Ectodermal cell (in vitro differentiated cells): ENCODE data around the gene KCNE3.
A peak's percentile ranks its signal among the peaks of the same experiment; 100 is the strongest.

ENCODE experiments used
- H3K27ac ChIP-seq: 2 replicates; pipeline ENCODE4 v1.7.0; 2013; ENCODE audit warnings: mild to moderate bottlenecking, low read depth, low read length; ENCODE audit not compliant: insufficient read depth, poor library complexity, severe bottlenecking
- H3K27me3 ChIP-seq: 2 replicates; pipeline ENCODE4 v1.7.0; 2013; ENCODE audit warnings: mild to moderate bottlenecking, low read length; ENCODE audit not compliant: insufficient read depth, control insufficient read depth, poor library complexity, severe bottlenecking
- H3K36me3 ChIP-seq: one replicate; pipeline ENCODE4 v1.7.0; 2013; ENCODE audit warnings: low read length; ENCODE audit not compliant: control insufficient read depth, insufficient read depth
- H3K4me1 ChIP-seq: one replicate; pipeline ENCODE4 v1.7.0; 2013; ENCODE audit warnings: low read length; ENCODE audit not compliant: control insufficient read depth, insufficient read depth
- H3K4me3 ChIP-seq: 2 replicates; pipeline ENCODE4 v1.7.0; 2013; ENCODE audit warnings: low read depth, low read length, control low read depth; ENCODE audit not compliant: insufficient read depth
- H3K9me3 ChIP-seq: 2 replicates; pipeline ENCODE4 v1.7.0; 2013; ENCODE audit warnings: mild to moderate bottlenecking, low read length, moderate library complexity; ENCODE audit not compliant: control insufficient read depth
- WGBS, 2 experiments: methylation state at CpG; one replicate each; pipeline ENCODE4 v1.1.7; 2013; ENCODE audit warnings: missing lambda C conversion rate in 2 of 2; 5-methylcytosine and 5-hydroxymethylcytosine counted together

KCNE3 gene

DNA sequence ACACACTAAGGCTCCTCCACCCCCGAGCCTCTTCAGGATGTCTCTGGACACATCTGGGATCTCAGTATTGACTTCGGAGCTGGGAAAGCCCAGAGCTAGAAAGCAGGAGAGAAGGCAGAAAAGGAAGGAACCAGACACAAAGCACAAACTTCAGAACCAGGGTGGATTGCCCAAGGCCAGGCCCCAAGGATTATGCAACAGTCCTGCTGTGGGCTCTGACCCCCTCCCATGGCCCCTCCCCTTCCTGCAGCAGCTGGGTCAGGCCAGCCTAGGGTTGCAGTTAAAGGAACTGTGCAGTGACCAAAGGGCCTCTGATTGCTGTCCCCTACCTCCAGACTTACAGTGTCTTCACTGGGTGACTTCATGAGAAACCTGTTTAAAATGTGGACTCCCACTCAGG, 5.3 kb downstream of the KCNE3 start:
- no peaks in the 10 kb centered on the region for H3K9me3 ChIP-seq
- H3K4me1 ChIP-seq: no peaks in the 10 kb centered on the region
- no peak overlapping the region for H3K4me3 ChIP-seq
- H3K36me3 ChIP-seq: no peaks in the 10 kb centered on the region
- peaks cover 14% of the 10 kb centered on the region for H3K27me3 ChIP-seq
- 85 to 93% methylated on average over 2 of the region's 2 CpGs for WGBS, 2 experiments
- H3K27ac ChIP-seq: peak overlapping the region; percentile 18

DNA sequence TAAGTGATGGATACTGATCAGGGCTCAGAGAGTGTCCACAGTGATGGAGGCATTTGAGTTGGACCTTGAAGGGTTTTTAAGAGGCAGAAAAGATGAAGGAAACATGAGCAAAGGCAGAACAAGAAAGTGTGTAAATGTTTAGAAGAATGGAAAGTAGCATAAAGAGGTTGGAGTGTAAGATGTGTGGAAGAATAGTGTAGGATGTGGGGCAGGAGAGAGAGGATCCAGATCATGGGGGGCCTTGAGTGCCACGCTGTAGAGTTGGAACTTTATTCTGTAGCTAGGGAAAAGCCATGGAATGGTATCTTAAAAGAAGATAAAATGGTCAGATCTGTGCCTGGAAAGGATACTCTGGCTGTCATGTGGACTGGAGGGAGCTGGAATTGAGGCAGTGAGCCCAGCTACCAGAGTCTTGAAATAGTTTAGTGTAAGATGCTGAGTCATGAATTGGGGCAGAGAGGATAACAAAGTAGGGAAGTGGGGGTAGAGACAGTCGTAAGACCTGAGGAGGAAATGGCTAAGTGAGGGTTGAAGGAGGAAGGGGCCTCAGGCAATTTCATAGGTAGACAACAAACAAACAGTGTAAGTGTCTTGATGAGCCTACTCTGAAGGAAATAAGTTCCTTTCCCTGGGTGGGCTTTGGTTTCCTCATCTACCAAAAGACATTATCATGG, 6.7 kb downstream of the KCNE3 start:
- no peaks in the 10 kb centered on the region for H3K9me3 ChIP-seq
- WGBS, 2 experiments: 86 to 88% methylated on average over 2 of the region's 2 CpGs
- no peaks in the 10 kb centered on the region for H3K36me3 ChIP-seq
- H3K27me3 ChIP-seq: no peaks in the 10 kb centered on the region
- H3K4me1 ChIP-seq: no peaks in the 10 kb centered on the region
- H3K4me3 ChIP-seq: no peak overlapping the region
- no peak overlapping the region for H3K27ac ChIP-seq

DNA sequence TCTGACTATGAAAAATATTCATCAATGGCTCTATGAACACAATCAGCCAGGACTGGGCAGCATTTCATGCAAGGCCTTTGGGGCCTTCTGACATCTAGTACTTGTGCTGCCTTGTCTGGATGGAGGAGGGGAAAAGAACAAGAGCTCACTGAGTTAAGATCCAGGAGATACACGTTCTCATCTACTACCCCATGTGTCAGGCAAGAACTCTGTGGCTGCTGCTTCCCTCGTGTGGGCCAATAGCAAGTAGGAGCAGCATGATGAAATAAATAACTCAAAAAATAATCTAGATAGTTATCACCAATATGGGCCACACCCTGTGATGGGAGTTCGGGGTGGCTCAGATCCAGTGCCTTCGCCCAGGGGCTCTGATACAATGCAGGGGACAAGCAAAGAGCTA, 7.3 kb downstream of the KCNE3 start:
- Histone ChIP-seq H3K36me3 (no peaks in the 10 kb centered on the region), H3K27me3 (no peaks in the 10 kb centered on the region), H3K4me1 (no peaks in the 10 kb centered on the region), H3K9me3 (no peaks in the 10 kb centered on the region), H3K27ac (no peak overlapping the region), H3K4me3 (no peak overlapping the region)
- 93 to 95% methylated on average over 3 to 4 of the region's 4 CpGs for WGBS, 2 experiments

DNA sequence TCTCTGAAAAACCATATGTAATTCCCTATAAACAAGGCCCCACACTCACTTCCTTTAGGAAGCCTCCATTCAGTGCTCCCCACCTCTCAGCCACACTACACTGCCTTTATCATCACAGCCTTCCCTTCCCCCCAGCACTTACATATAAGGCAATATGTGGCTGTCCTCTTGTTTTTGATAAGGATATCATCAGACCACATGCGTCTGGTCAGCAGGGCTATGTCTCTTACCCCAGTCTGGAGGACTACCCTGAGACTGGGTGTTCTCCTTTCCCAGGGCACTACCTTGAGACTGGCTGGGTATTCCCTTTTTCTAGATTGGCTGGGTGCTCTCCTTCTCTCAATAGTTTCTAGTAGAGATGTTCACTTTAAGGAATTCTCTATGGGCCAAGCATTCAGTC, 7.8 kb downstream of the KCNE3 start:
- no peak overlapping the region for H3K4me3 ChIP-seq
- no peaks in the 10 kb centered on the region for H3K4me1 ChIP-seq
- H3K9me3 ChIP-seq: no peaks in the 10 kb centered on the region
- no peaks in the 10 kb centered on the region for H3K27me3 ChIP-seq
- H3K27ac ChIP-seq: no peak overlapping the region
- 0% methylated on average over 1 of the region's 1 CpG for WGBS, 2 experiments
- H3K36me3 ChIP-seq: no peaks in the 10 kb centered on the region

DNA sequence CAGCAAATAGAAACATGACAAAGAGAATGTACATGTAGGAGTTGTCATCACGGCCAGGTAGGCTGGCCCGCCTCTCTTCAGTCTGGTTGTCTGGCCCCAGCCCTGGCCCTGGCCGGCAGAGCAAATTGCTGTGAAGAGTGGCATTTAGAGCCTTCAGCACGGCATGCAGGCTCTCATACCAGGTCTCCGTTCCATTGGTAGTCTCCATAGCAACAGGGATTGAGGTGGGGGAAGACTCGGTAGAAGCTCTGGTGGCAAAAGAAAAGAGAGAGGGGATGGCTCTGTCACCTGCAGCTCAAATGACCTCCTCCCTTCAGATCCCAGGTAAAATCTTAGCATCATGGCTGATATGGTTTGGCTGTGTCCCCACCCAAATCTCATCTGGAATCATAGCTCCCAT, 10.0 kb downstream of the KCNE3 start:
- H3K4me3 ChIP-seq: no peak overlapping the region
- no peaks in the 10 kb centered on the region for H3K9me3 ChIP-seq
- no peaks in the 10 kb centered on the region for H3K4me1 ChIP-seq
- WGBS, 2 experiments: 68 to 79% methylated on average over 6 of the region's 6 CpGs
- no peak overlapping the region for H3K27ac ChIP-seq
- H3K27me3 ChIP-seq: no peaks in the 10 kb centered on the region
- H3K36me3 ChIP-seq: no peaks in the 10 kb centered on the region

DNA sequence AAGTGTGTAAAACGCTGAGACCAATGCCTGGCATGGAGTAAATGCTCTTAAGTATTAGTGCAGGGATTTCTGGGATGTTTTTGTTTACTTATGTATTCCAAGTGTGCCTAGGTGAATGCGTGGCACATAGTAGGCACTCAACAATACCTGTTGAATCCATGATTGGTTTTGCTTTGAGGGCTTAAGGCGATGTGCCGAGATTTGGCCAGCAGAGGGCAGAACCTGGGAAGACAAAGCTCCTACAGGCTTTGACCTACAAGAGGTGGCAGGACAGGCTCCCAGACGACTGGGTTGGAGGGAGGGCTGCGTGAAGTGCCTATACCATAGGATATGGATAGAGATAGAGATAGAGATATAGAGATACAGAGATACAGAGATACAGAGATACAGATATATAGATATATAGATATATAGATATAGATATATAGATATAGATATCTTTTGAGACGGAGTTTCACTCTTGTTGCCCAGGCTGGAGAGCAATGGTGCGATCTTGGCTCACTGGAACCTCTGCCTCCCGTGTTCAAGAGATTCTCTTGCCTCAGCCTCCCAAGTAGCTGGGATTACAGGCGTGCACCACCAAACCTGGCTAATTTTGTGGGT, 13.9 kb downstream of the KCNE3 start:
- 58 to 60% methylated on average over 9 to 10 of the region's 10 CpGs for WGBS, 2 experiments
- no peak overlapping the region for H3K4me3 ChIP-seq
- no peaks in the 10 kb centered on the region for H3K36me3 ChIP-seq
- no peaks in the 10 kb centered on the region for H3K4me1 ChIP-seq
- H3K9me3 ChIP-seq: no peaks in the 10 kb centered on the region
- no peaks in the 10 kb centered on the region for H3K27me3 ChIP-seq
- H3K27ac ChIP-seq: no peak overlapping the region

DNA sequence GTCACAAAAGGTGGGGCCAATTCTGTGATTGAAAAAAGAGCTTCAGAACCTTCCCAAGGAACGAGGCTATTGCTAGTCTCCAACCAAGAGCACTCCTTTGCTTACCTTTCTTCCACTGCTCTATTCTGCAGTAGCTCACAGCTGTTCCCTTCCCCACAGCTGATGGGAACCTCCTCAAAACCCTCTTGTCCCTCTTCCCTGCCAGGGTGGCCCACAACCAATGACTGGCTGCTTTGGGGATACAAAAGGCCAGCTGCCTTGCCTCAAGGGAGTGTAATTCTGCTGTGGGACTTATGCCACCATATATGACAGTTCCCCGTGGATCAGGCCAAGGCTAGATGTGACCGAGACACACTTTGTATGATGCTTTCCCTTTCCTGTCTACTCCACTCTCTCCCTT, 15.0 kb downstream of the KCNE3 start:
- Histone ChIP-seq H3K36me3 (no peaks in the 10 kb centered on the region), H3K4me1 (no peaks in the 10 kb centered on the region), H3K27ac (no peak overlapping the region), H3K27me3 (no peaks in the 10 kb centered on the region), H3K4me3 (no peak overlapping the region), H3K9me3 (no peaks in the 10 kb centered on the region)
- WGBS, 2 experiments: 87 to 88% methylated on average over 3 of the region's 3 CpGs

DNA sequence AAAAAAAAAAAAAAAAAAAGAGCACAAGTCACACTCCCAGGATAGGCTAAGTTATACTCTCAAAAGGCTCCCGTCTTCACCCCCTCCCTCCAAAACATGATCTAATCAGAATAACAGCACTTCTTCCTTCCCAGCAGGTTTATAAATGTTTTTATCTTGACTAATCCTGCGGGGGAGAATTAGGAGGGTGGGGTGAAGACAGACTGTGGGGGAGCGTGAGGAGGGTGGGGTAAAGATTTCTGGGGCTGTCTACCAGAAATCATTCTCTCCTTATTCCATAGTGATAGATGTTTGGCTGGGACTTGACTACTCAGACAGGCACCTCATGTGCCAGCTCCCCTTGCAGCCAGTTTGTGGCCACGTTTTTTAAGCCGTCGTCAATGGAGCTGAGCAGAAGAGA, 17.0 kb downstream of the KCNE3 start:
- H3K4me1 ChIP-seq: no peaks in the 10 kb centered on the region
- no peak overlapping the region for H3K27ac ChIP-seq
- H3K27me3 ChIP-seq: no peaks in the 10 kb centered on the region
- no peaks in the 10 kb centered on the region for H3K36me3 ChIP-seq
- no peak overlapping the region for H3K4me3 ChIP-seq
- 83 to 91% methylated on average over 3 to 6 of the region's 6 CpGs for WGBS, 2 experiments
- no peaks in the 10 kb centered on the region for H3K9me3 ChIP-seq

DNA sequence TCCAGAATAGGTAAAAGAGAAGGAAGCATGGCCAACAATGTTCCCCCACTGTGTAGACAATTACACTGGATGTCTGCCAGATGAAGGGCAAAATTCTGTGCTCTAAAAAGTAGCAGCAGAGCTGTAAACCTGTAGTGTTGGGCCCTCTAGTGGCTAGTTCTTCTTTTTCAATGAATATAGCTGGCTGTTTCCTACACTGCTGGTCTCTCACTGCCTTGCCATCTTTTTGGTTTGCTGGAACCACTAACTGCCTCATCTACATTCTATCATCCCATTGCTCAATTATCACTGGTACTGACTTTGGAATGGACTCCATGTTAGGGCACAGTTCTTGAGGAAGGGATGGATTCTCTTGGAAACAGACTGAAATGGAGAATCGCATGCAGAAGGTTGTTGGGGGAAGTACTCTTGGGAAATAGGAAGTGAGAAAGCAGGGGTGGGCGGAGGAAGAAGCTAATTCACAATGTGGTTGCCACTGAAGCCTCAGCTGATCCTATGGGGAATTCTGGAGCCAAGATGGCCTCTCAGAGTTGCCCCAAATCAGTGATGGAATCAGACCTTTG, 17.9 kb downstream of the KCNE3 start:
- Histone ChIP-seq H3K27me3 (no peaks in the 10 kb centered on the region), H3K4me3 (no peak overlapping the region), H3K9me3 (no peaks in the 10 kb centered on the region), H3K27ac (no peak overlapping the region), H3K36me3 (no peaks in the 10 kb centered on the region), H3K4me1 (no peaks in the 10 kb centered on the region)
- WGBS, 2 experiments: 84 to 93% methylated on average over 2 of the region's 2 CpGs

DNA sequence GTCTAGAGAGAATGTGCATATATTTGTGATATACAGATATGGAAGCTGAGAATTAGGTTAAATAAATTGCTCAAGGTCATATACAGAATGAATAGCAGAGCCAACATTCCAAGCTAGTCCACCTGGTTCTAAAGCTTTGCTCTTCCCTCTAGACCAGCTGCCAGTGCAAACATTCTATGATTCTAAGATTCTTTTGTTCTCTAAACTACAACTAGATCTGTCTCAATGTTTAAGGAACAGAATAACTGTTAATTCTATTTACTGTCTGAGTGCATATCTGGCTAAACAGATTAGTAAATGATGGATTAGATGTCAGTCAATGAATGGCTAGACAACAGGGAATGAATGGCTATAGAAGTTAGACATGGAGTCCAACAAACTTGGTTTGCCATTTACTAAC, 19.6 kb downstream of the KCNE3 start:
- Histone ChIP-seq H3K36me3 (no peaks in the 10 kb centered on the region), H3K27me3 (no peaks in the 10 kb centered on the region), H3K4me3 (no peak overlapping the region), H3K27ac (no peak overlapping the region), H3K9me3 (no peaks in the 10 kb centered on the region), H3K4me1 (peaks cover 8% of the 10 kb centered on the region)
